ENCODE data around the gene GRK1.

GRCh38 chr13:113735194-113735593, 68.2 kb downstream of the GRK1 start:
- no peak for TF ChIP-seq CTCF (conservative IDR thresholded peaks at IDR 0.05)
- TF ChIP-seq ZFX (IDR thresholded peaks at IDR 0.05): no peak

Data from C4-2B (cell line).